ENCODE results near the gene TRMT10B. TPM values are rescaled to one million over a fixed set of nuclear protein-coding genes. Genes with fewer than 3 reads are reported as not detected.
"Not testable (repeated sequence)": the region's sequence is repeated elsewhere in the genome, so short reads cannot be mapped to it uniquely, and the experiment has no call there.

Gene TRMT10B
- total RNA-seq, 1 experiment from 2014 or later = 5.2 TPM

- POLR2A ChIA-PET (ENCODE audit: unreplicated experiment) = no interaction called here
- CTCF ChIA-PET = no interaction called here
These were observed 66.5 kb downstream of the TRMT10B start for GRCh38 chr9:37820142-37820541.

GRCh38 chr9:37825174-37825573 is 71.6 kb downstream of the TRMT10B start:
- CTCF ChIA-PET; H3K79me2 ChIP-seq (ENCODE audit: low read depth); H3K4me2 ChIP-seq; H4K20me1 ChIP-seq (ENCODE audit: insufficient read depth); H3K27me3 ChIP-seq (ENCODE audit: insufficient read depth, low read depth); POLR2A ChIA-PET (ENCODE audit: unreplicated experiment); H3K4me1 ChIP-seq (replicated peaks; ENCODE audit: insufficient read depth); H3F3A ChIP-seq (ENCODE audit: insufficient read depth, low read depth); BruUV-seq (replicated peaks); H3K36me3 ChIP-seq (ENCODE audit: low read depth); H3K9me2 ChIP-seq (ENCODE audit: insufficient read depth); H3K9me3 ChIP-seq (ENCODE audit: insufficient read depth, low read depth); DNase-seq; intact Hi-C loops (cut with micrococcal nuclease; ENCODE audit: unreplicated experiment); H2AFZ ChIP-seq; H3K27ac ChIP-seq; H3K4me3 ChIP-seq: not testable (repeated sequence)

More at GRCh38 chr9:37820142-37820541, 66.5 kb downstream of the TRMT10B start:
- Histone ChIP-seq H3K27me3 (ENCODE audit: insufficient read depth, low read depth) (no peaks in the 10 kb centered on the region), H3F3A (ENCODE audit: insufficient read depth, low read depth) (peaks cover 4% of the 10 kb centered on the region; the same call in 1 of the 2 replicates), H3K4me1 (replicated peaks; ENCODE audit: insufficient read depth) (no peaks in the 10 kb centered on the region), H3K27ac (no peak overlapping the region), H2AFZ (no peak overlapping the region), H3K79me2 (ENCODE audit: low read depth) (peaks cover 1% of the 10 kb centered on the region; the same call in 1 of the 2 replicates), H3K4me2 (no peak overlapping the region), H3K4me3 (no peak overlapping the region), H3K9me3 (ENCODE audit: insufficient read depth, low read depth) (no peaks in the 10 kb centered on the region), H4K20me1 (ENCODE audit: insufficient read depth) (no peaks in the 10 kb centered on the region; the same call in 1 of the 2 replicates), H3K9me2 (ENCODE audit: insufficient read depth) (no peaks in the 10 kb centered on the region), H3K36me3 (ENCODE audit: low read depth) (no peaks in the 10 kb centered on the region)
- TF ChIP-seq EZH2 (IDR thresholded peaks at IDR 0.05; ENCODE audit: low read depth) (no peak), CTCF (conservative IDR thresholded peaks at IDR 0.05) (no peak)
- no TSS peak for BruUV-seq (replicated peaks)
- DNase-seq = no peak
- intact Hi-C loops (cut with micrococcal nuclease; ENCODE audit: unreplicated experiment) = no loop called here

- Histone ChIP-seq H3K9me3 (ENCODE audit: insufficient read depth, low read depth) (no peaks in the 10 kb centered on the region), H3K4me3 (no peak overlapping the region), H3K4me2 (no peak overlapping the region), H3K27me3 (ENCODE audit: insufficient read depth, low read depth) (no peaks in the 10 kb centered on the region), H3K27ac (no peak overlapping the region), H3F3A (ENCODE audit: insufficient read depth, low read depth) (peaks cover 4% of the 10 kb centered on the region; the same call in 1 of the 2 replicates), H4K20me1 (ENCODE audit: insufficient read depth) (peaks cover 4% of the 10 kb centered on the region; the same call in 1 of the 2 replicates), H3K9me2 (ENCODE audit: insufficient read depth) (no peaks in the 10 kb centered on the region), H3K79me2 (ENCODE audit: low read depth) (no peaks in the 10 kb centered on the region), H3K36me3 (ENCODE audit: low read depth) (no peaks in the 10 kb centered on the region; the same call in 1 of the 2 replicates), H3K4me1 (replicated peaks; ENCODE audit: insufficient read depth) (no peaks in the 10 kb centered on the region), H2AFZ (no peak overlapping the region)
- TF ChIP-seq CTCF (conservative IDR thresholded peaks at IDR 0.05) (no peak), EZH2 (IDR thresholded peaks at IDR 0.05; ENCODE audit: low read depth) (no peak)
- no peak for DNase-seq
- CTCF ChIA-PET = no interaction called here
- intact Hi-C loops (cut with micrococcal nuclease; ENCODE audit: unreplicated experiment) = no loop called here
- BruUV-seq (replicated peaks) = no TSS peak
- POLR2A ChIA-PET (ENCODE audit: unreplicated experiment) = no interaction called here
These were observed 74.0 kb downstream of the TRMT10B start for GRCh38 chr9:37827483-37828165.

Other genes with a start within 250 kb of the TRMT10B start
- 3.4 and 3.7 TPM in 2 replicates for gene FBXO10, start 177.4 kb upstream of the TRMT10B start, total RNA-seq (2021)
- gene TOMM5, start 161.2 kb upstream of the TRMT10B start, total RNA-seq (2021) = 60.0 and 78.2 TPM in 2 replicates
- not detected in 2 replicates for gene FRMPD1, start 102.9 kb upstream of the TRMT10B start, total RNA-seq (2021)
- gene EXOSC3, start 31.3 kb downstream of the TRMT10B start, total RNA-seq (2021) = 24.7 and 40.7 TPM in 2 replicates
- 20.5 and 22.6 TPM in 2 replicates for gene DCAF10, start 47.0 kb downstream of the TRMT10B start, total RNA-seq (2021)
- 12.7 and 14.9 TPM in 2 replicates for gene SLC25A51, start 150.3 kb downstream of the TRMT10B start, total RNA-seq (2021)